Psoas muscle (tissue), 8 donors: ENCODE results near the gene EVC2. TPM values are rescaled to one million over a fixed set of nuclear protein-coding genes. Genes with fewer than 3 reads are reported as not detected.

Experiments
- ATAC-seq, 4 donors: fragments of 200-7000 bp; cut with Tn5 transposase; one replicate each; pipeline ENCODE4 v1.9.1; 2020; ENCODE audit warnings: moderate library complexity in 3 of 4, mild to moderate bottlenecking in 2 of 4
- DNase-seq, 2 donors: peaks; one replicate each; pipeline ENCODE4 v3.0.0-alpha.2; 2020
- H3K27ac ChIP-seq: fragments of 200-600 bp; one replicate; pipeline ENCODE4 v1.8.0; 2022
- H3K27me3 ChIP-seq, 3 donors: fragments of 200-600 bp in 1 of 3; one replicate each; pipeline versions ENCODE4 v1.6.1 to v1.8.0; 2013 to 2022; ENCODE audit warnings: low read length in 2 of 3, mild to moderate bottlenecking in 2 of 3, moderate library complexity in 1 of 3; ENCODE audit not compliant: insufficient read depth in 3 of 3
- H3K36me3 ChIP-seq, 2 donors: fragments of 200-600 bp in 1 of 2; one replicate each; pipeline versions ENCODE4 v1.6.1 to v1.8.0; 2013 to 2022; ENCODE audit warnings: low read depth in 1 of 2, mild to moderate bottlenecking in 1 of 2, moderate library complexity in 1 of 2; ENCODE audit not compliant: insufficient read depth in 1 of 2
- H3K4me1 ChIP-seq: fragments of 200-600 bp; one replicate; pipeline ENCODE4 v1.8.0; 2022
- H3K4me3 ChIP-seq: fragments of 200-600 bp; one replicate; pipeline ENCODE4 v1.8.0; 2022; ENCODE audit warnings: mild to moderate bottlenecking
- H3K9me3 ChIP-seq: fragments of 200-600 bp; one replicate; pipeline ENCODE4 v1.8.0; 2022
- CTCF ChIP-seq: fragments of 200-600 bp; IDR thresholded peaks from one replicate; pipeline ENCODE4 v1.8.0; 2022; ENCODE audit warnings: antibody characterized with exemption
- WGBS, 3 donors: extraction: QIAGEN DNeasy Blood & Tissue Kit; methylation state at CpG; one replicate each; pipeline versions ENCODE4 v1.1.6 to v1.1.7; 2013; 5-methylcytosine and 5-hydroxymethylcytosine counted together
- intact Hi-C, 2 donors: fragments of 100-400 bp; cut with DNase I; formaldehyde crosslinking; loops; one replicate each; pipeline versions ENCODE4 v1.11.0 to v1.14.2; 2022
- polyA plus RNA-seq, 3 donors: library from polyadenylated mRNA; stranded (reverse); fragments of 200-250 nt; gene quantifications; one replicate each; pipeline ENCODE4 v1.2.3, GENCODE V29; 2013
- total RNA-seq, 4 donors: library from RNA; stranded (reverse); fragmentation: NEBNext Ultra II Directional in 2 of 4; extraction: Animal tissue kit (Norgen Biotek cat#: 25700) in 2 of 4; gene quantifications; one replicate each; pipeline versions ENCODE4 v1.2.1 to v1.2.4, GENCODE V29; 2021 to 2023
- donor health status: healthy with polysubstance abuse.
- donor health status: DM: no; HTN: no; CAD: no; lungs with moderate emphysema.
- donor health status: Bipolar disorder and iron deficiency.
- donor health status: healthy.
- donor health status: DM: yes; HTN: yes; CAD: no.
- donor health status: DM: no; HTN: no; CAD: no.
- donor health status: DM: no; HTN: no; CAD: no.
- donor health status: DM: yes; HTN: yes; CAD: no.

EVC2 gene
- total and polyA plus RNA-seq, 7 donors: 0.24 to 1.0 (median 0.44) TPM

- no peak for TF ChIP-seq CTCF
- intact Hi-C loops: no loop called here
- Histone ChIP-seq H3K36me3 (peaks cover 0 to 4% of the 10 kb centered on the region in 2 donors), H3K4me1 (no peaks in the 10 kb centered on the region), H3K9me3 (no peaks in the 10 kb centered on the region), H3K27me3 (no peaks in the 10 kb centered on the region), H3K27ac (no peak overlapping the region), H3K4me3 (no peak overlapping the region)
- 79 to 83% (median 83%) methylated on average over 7 of the region's 7 CpGs for WGBS, 3 donors
- no peak for DNase-seq
- no peak for ATAC-seq
Measured at GRCh38 chr4:5691491-5692132, 16.7 kb downstream of the EVC2 start.

GRCh38 chr4:5689065-5689464 lies 19.3 kb downstream of the EVC2 start:
- ATAC-seq (no peak), DNase-seq (no peak)
- Histone ChIP-seq H3K27me3 (no peaks in the 10 kb centered on the region), H3K27ac (no peak overlapping the region), H3K36me3 (peaks cover 0 to 4% of the 10 kb centered on the region in 2 donors), H3K4me1 (no peaks in the 10 kb centered on the region), H3K9me3 (no peaks in the 10 kb centered on the region), H3K4me3 (no peak overlapping the region)
- no peak for TF ChIP-seq CTCF
- intact Hi-C loops: no loop called here
- WGBS, 3 donors: 88 to 93% (median 91%) methylated on average over 8 of the region's 8 CpGs

GRCh38 chr4:5686338-5686737 lies 22.0 kb downstream of the EVC2 start:
- no peak overlapping the region for H3K27ac ChIP-seq
- intact Hi-C loops: no loop called here
- no peaks in the 10 kb centered on the region for H3K27me3 ChIP-seq
- H3K4me3 ChIP-seq: no peak overlapping the region
- H3K36me3 ChIP-seq: peaks cover 0 to 4% of the 10 kb centered on the region in 2 donors
- no peaks in the 10 kb centered on the region for H3K4me1 ChIP-seq
- TF ChIP-seq CTCF: no peak
- no peaks in the 10 kb centered on the region for H3K9me3 ChIP-seq
- no peak for DNase-seq
- ATAC-seq: no peak
- 93 to 96% (median 94%) methylated on average over 6 of the region's 6 CpGs for WGBS, 3 donors

- H3K9me3 ChIP-seq: no peaks in the 10 kb centered on the region
- no peaks in the 10 kb centered on the region for H3K4me1 ChIP-seq
- intact Hi-C loops: no loop called here
- no peak for TF ChIP-seq CTCF
- H3K4me3 ChIP-seq: no peak overlapping the region
- DNase-seq: no peak
- H3K36me3 ChIP-seq: peaks cover 0 to under 1% of the 10 kb centered on the region in 2 donors
- no peak for ATAC-seq
- H3K27me3 ChIP-seq: no peaks in the 10 kb centered on the region
- H3K27ac ChIP-seq: no peak overlapping the region
- WGBS, 3 donors: 95 to 97% (median 95%) methylated on average over 9 of the region's 9 CpGs
Measured at GRCh38 chr4:5685296-5685695, 23.1 kb downstream of the EVC2 start.

- Histone ChIP-seq H3K36me3 (no peaks in the 10 kb centered on the region), H3K27me3 (no peaks in the 10 kb centered on the region), H3K27ac (no peak overlapping the region), H3K4me1 (no peaks in the 10 kb centered on the region), H3K9me3 (no peaks in the 10 kb centered on the region), H3K4me3 (no peak overlapping the region)
- TF ChIP-seq CTCF: no peak
- WGBS, 3 donors: 18 to 44% (median 28%) methylated on average over 10 of the region's 10 CpGs
- no peak for ATAC-seq
- DNase-seq: no peak
- intact Hi-C loops: no loop called here
Measured at GRCh38 chr4:5683566-5683965, 24.8 kb downstream of the EVC2 start.
